HG02885 (cell line): Measurements from ENCODE around the gene CMTM3.
"Not testable (repeated sequence)": the region's sequence is repeated elsewhere in the genome, so short reads cannot be mapped to it uniquely, and the experiment has no call there.

Source experiments
- ATAC-seq: cut with Tn5 transposase; IDR thresholded peaks from one replicate; pipeline ENCODE4 v1.9.1; 2021; ENCODE audit warnings: mild to moderate bottlenecking; ENCODE audit not compliant: unreplicated experiment, poor library complexity

CMTM3 gene

GRCh38 chr16:66581246-66581952 lies 23.1 kb upstream of the CMTM3 start:
- no peak for ATAC-seq

- ATAC-seq = no peak
Measured at GRCh38 chr16:66585481-66586239, 18.8 kb upstream of the CMTM3 start.

GRCh38 chr16:66587881-66588600 lies 16.5 kb upstream of the CMTM3 start:
- ATAC-seq = no peak

GRCh38 chr16:66588981-66589713 lies 15.4 kb upstream of the CMTM3 start:
- ATAC-seq = peak; percentile 91

GRCh38 chr16:66590322-66590721 lies 14.2 kb upstream of the CMTM3 start:
- ATAC-seq = peak; percentile 48

GRCh38 chr16:66591018-66591417 lies 13.5 kb upstream of the CMTM3 start:
- no peak for ATAC-seq

- ATAC-seq = no peak
Measured at GRCh38 chr16:66592241-66592640, 12.3 kb upstream of the CMTM3 start.

- ATAC-seq = no peak
Measured at GRCh38 chr16:66592814-66593213, 11.7 kb upstream of the CMTM3 start.

GRCh38 chr16:66594739-66595138 lies 9.8 kb upstream of the CMTM3 start:
- peak; percentile 39 for ATAC-seq

GRCh38 chr16:66596559-66596958 lies 7.9 kb upstream of the CMTM3 start:
- ATAC-seq = not testable (repeated sequence)

- peak; percentile 56 for ATAC-seq
Measured at GRCh38 chr16:66596986-66597848, 7.3 kb upstream of the CMTM3 start.

GRCh38 chr16:66598111-66598510 lies 6.4 kb upstream of the CMTM3 start:
- ATAC-seq = no peak

GRCh38 chr16:66599726-66600125 lies 4.8 kb upstream of the CMTM3 start:
- ATAC-seq = no peak

- ATAC-seq = no peak
Measured at GRCh38 chr16:66600477-66600876, 4.0 kb upstream of the CMTM3 start.

GRCh38 chr16:66601471-66601870 lies 3.0 kb upstream of the CMTM3 start:
- ATAC-seq = no peak

GRCh38 chr16:66603537-66604375 lies 748 bp upstream of the CMTM3 start:
- ATAC-seq = peak; percentile 22

- ATAC-seq = peak; percentile 29
Measured at GRCh38 chr16:66605177-66605978, 874 bp downstream of the CMTM3 start.
